ENCODE data around the gene BNC1.

The BNC1 gene

GRCh38 chr15:83308671-83309070 is 24.2 kb upstream of the BNC1 start:
- no peak for TF ChIP-seq CTCF (IDR thresholded peaks at IDR 0.05; ENCODE audit: low read depth, low read length)
- DNase-seq (ENCODE audit: extremely low read depth, low read depth): no peak

- DNase-seq (ENCODE audit: extremely low read depth, low read depth): no peak
- no peak for TF ChIP-seq CTCF (IDR thresholded peaks at IDR 0.05; ENCODE audit: low read depth, low read length)
Measured at GRCh38 chr15:83306561-83306960, 22.1 kb upstream of the BNC1 start.

- no peak for TF ChIP-seq CTCF (IDR thresholded peaks at IDR 0.05; ENCODE audit: low read depth, low read length)
- DNase-seq (ENCODE audit: extremely low read depth, low read depth): no peak
Measured at GRCh38 chr15:83305704-83306291, 21.3 kb upstream of the BNC1 start.

GRCh38 chr15:83304861-83305703 is 20.6 kb upstream of the BNC1 start:
- no peak for TF ChIP-seq CTCF (IDR thresholded peaks at IDR 0.05; ENCODE audit: low read depth, low read length)
- no peak for DNase-seq (ENCODE audit: extremely low read depth, low read depth)

GRCh38 chr15:83303535-83303934 is 19.1 kb upstream of the BNC1 start:
- no peak for TF ChIP-seq CTCF (IDR thresholded peaks at IDR 0.05; ENCODE audit: low read depth, low read length)
- no peak for DNase-seq (ENCODE audit: extremely low read depth, low read depth)

- DNase-seq (ENCODE audit: extremely low read depth, low read depth): no peak
- TF ChIP-seq CTCF (IDR thresholded peaks at IDR 0.05; ENCODE audit: low read depth, low read length): no peak
Measured at GRCh38 chr15:83300826-83301225, 16.4 kb upstream of the BNC1 start.

- TF ChIP-seq CTCF (IDR thresholded peaks at IDR 0.05; ENCODE audit: low read depth, low read length): no peak
Measured at GRCh38 chr15:83299462-83299861, 15.0 kb upstream of the BNC1 start.

More at GRCh38 chr15:83299462-83299861, 15.0 kb upstream of the BNC1 start:
- no peak for DNase-seq (ENCODE audit: extremely low read depth, low read depth)

Data from AG09319 (cell line).